ENCODE results near the gene MAP3K14. TPM values are rescaled to one million over a fixed set of nuclear protein-coding genes. Genes with fewer than 3 reads are reported as not detected.

The MAP3K14 gene
- total and polyA plus RNA-seq, 2 donors (not counting 1 experiment from before 2014, with no cell fraction given) = 3.6 to 5.2 TPM

GRCh38 chr17:45248132-45248957 lies 68.5 kb downstream of the MAP3K14 start:
- Histone ChIP-seq H3K4me2 (ENCODE audit: extremely low read depth, insufficient read depth, low read length) (peak overlapping the region; percentile 98), H3K9ac (ENCODE audit: insufficient read depth, low read length) (no peak overlapping the region), H4K20me1 (ENCODE audit: control insufficient read depth, extremely low read depth, insufficient read depth, low read length) (no peaks in the 10 kb centered on the region), H2AFZ (ENCODE audit: low read length) (no peak overlapping the region), H3K9me3 (ENCODE audit: control insufficient read depth, insufficient read depth, low read depth, low read length) (no peaks in the 10 kb centered on the region), H3K79me2 (ENCODE audit: control insufficient read depth, insufficient read depth, low read length) (no peaks in the 10 kb centered on the region), H3K36me3 (ENCODE audit: control insufficient read depth, insufficient read depth, low read length) (no peaks in the 10 kb centered on the region), H3K27ac (ENCODE audit: insufficient read depth, low read length) (no peak overlapping the region), H3K4me3 (replicated peaks in 1 of 4; ENCODE audit: control extremely low read depth in 1 of 4, insufficient read depth in 1 of 4, low read depth in 3 of 4, low read length in 4 of 4) (peak overlapping the region; percentile 39 to 57 (median 54)), H3K27me3 (ENCODE audit: control insufficient read depth, insufficient read depth, low read length) (peaks cover 2% of the 10 kb centered on the region), H3K4me1 (ENCODE audit: control insufficient read depth, extremely low read depth, insufficient read depth, low read length) (no peaks in the 10 kb centered on the region)
- TF ChIP-seq EZH2 (IDR thresholded peaks at IDR 0.05; ENCODE audit: low read length, missing control alignments) (no peak), CTCF (conservative IDR thresholded peaks at IDR 0.05 in 1 of 2, IDR thresholded peaks at IDR 0.05 in 1 of 2; ENCODE audit: low read depth in 1 of 2, low read length in 2 of 2) (no peak)
- peak in 1 of 2 donors; percentile 24 for DNase-seq (ENCODE audit: low read depth in 2 of 2)

GRCh38 chr17:45247429-45248131 lies 69.2 kb downstream of the MAP3K14 start:
- Histone ChIP-seq H3K9ac (ENCODE audit: insufficient read depth, low read length) (peak overlapping the region; percentile 58), H3K27ac (ENCODE audit: insufficient read depth, low read length) (no peak overlapping the region)

More at GRCh38 chr17:45247429-45248131, 69.2 kb downstream of the MAP3K14 start:
- TF ChIP-seq EZH2 (IDR thresholded peaks at IDR 0.05; ENCODE audit: low read length, missing control alignments) = no peak
- no peak for TF ChIP-seq CTCF (conservative IDR thresholded peaks at IDR 0.05 in 1 of 2, IDR thresholded peaks at IDR 0.05 in 1 of 2; ENCODE audit: low read depth in 1 of 2, low read length in 2 of 2)
- Histone ChIP-seq H3K79me2 (ENCODE audit: control insufficient read depth, insufficient read depth, low read length) (no peaks in the 10 kb centered on the region), H3K4me1 (ENCODE audit: control insufficient read depth, extremely low read depth, insufficient read depth, low read length) (no peaks in the 10 kb centered on the region), H3K4me3 (replicated peaks in 1 of 4; ENCODE audit: control extremely low read depth in 1 of 4, insufficient read depth in 1 of 4, low read depth in 3 of 4, low read length in 4 of 4) (peak overlapping the region; percentile 39 to 57 (median 54)), H2AFZ (ENCODE audit: low read length) (peak overlapping the region; percentile 65), H3K27me3 (ENCODE audit: control insufficient read depth, insufficient read depth, low read length) (peaks cover 2% of the 10 kb centered on the region), H3K4me2 (ENCODE audit: extremely low read depth, insufficient read depth, low read length) (peak overlapping the region; percentile 98), H4K20me1 (ENCODE audit: control insufficient read depth, extremely low read depth, insufficient read depth, low read length) (no peaks in the 10 kb centered on the region), H3K36me3 (ENCODE audit: control insufficient read depth, insufficient read depth, low read length) (no peaks in the 10 kb centered on the region), H3K9me3 (ENCODE audit: control insufficient read depth, insufficient read depth, low read depth, low read length) (no peaks in the 10 kb centered on the region)
- peak; percentile 83 to 89 for DNase-seq (ENCODE audit: low read depth in 2 of 2)
